Measurements from ENCODE around the gene DDX1. TPM values are rescaled to one million over a fixed set of nuclear protein-coding genes. Genes with fewer than 3 reads are reported as not detected.

The DDX1 gene
- polyA plus RNA-seq, 3 donors, result 14.1 to 35.4 (median 30.1) TPM

GRCh38 chr2:15594291-15595256 is 2.9 kb downstream of the DDX1 start:
- H3K27me3 Mint-ChIP-seq (ENCODE audit: low read depth in 3 of 3), result peaks cover 0 to 2% (median 0%) of the 10 kb centered on the region in 3 donors
- no peak for DNase-seq
- intact Hi-C loops (cut with micrococcal nuclease), result no loop called here
- Histone ChIP-seq H3K9me3 (replicated peaks in 1 of 2; ENCODE audit: control insufficient read depth in 1 of 2, insufficient read depth in 1 of 2, low read length in 2 of 2) (no peaks in the 10 kb centered on the region), H3K9ac (ENCODE audit: insufficient read depth, low read length, poor library complexity, severe bottlenecking) (no peak overlapping the region), H3K79me2 (ENCODE audit: insufficient read depth, low read length) (peaks cover 33% of the 10 kb centered on the region), H3K4me2 (replicated peaks; ENCODE audit: extremely low read depth, low read length, poor library complexity, severe bottlenecking) (no peak overlapping the region), H3K36me3 (replicated peaks in 1 of 2; ENCODE audit: control insufficient read depth in 1 of 2, insufficient read depth in 2 of 2, low read length in 2 of 2) (peaks cover 45 to 49% of the 10 kb centered on the region in 2 donors), H4K20me1 (ENCODE audit: insufficient read depth, low read length) (peaks cover 15% of the 10 kb centered on the region), H3K27ac (ENCODE audit: low read depth in 1 of 2, low read length in 2 of 2) (no peak overlapping the region), H3K4me1 (ENCODE audit: control insufficient read depth in 1 of 2, insufficient read depth in 2 of 2, low read length in 2 of 2) (peaks cover 17 to 22% of the 10 kb centered on the region in 2 donors), H3K4me3 (replicated peaks in 1 of 3; ENCODE audit: low read depth in 2 of 3, low read length in 3 of 3) (no peak overlapping the region), H3K27me3 (ENCODE audit: control insufficient read depth in 2 of 2, insufficient read depth in 2 of 2, low read length in 2 of 2) (no peaks in the 10 kb centered on the region), H2AFZ (ENCODE audit: insufficient read depth, low read depth, low read length, poor library complexity, severe bottlenecking) (no peak overlapping the region)
- peaks cover 25% of the 10 kb centered on the region for H3K4me1 Mint-ChIP-seq
- no peak overlapping the region for H3K4me3 Mint-ChIP-seq
- 60% methylated on average over 1 of the region's 5 CpGs for WGBS (ENCODE audit: insufficient coverage)
- H3K36me3 Mint-ChIP-seq, result peaks cover 37 to 47% of the 10 kb centered on the region in 2 donors
- TF ChIP-seq, protein P1, sequence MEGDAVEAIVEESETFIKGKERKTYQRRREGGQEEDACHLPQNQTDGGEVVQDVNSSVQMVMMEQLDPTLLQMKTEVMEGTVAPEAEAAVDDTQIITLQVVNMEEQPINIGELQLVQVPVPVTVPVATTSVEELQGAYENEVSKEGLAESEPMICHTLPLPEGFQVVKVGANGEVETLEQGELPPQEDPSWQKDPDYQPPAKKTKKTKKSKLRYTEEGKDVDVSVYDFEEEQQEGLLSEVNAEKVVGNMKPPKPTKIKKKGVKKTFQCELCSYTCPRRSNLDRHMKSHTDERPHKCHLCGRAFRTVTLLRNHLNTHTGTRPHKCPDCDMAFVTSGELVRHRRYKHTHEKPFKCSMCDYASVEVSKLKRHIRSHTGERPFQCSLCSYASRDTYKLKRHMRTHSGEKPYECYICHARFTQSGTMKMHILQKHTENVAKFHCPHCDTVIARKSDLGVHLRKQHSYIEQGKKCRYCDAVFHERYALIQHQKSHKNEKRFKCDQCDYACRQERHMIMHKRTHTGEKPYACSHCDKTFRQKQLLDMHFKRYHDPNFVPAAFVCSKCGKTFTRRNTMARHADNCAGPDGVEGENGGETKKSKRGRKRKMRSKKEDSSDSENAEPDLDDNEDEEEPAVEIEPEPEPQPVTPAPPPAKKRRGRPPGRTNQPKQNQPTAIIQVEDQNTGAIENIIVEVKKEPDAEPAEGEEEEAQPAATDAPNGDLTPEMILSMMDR (IDR thresholded peaks at IDR 0.05), result no peak
- H3K27ac Mint-ChIP-seq, result no peak overlapping the region
- H3K9me3 Mint-ChIP-seq, result no peaks in the 10 kb centered on the region

DNA sequence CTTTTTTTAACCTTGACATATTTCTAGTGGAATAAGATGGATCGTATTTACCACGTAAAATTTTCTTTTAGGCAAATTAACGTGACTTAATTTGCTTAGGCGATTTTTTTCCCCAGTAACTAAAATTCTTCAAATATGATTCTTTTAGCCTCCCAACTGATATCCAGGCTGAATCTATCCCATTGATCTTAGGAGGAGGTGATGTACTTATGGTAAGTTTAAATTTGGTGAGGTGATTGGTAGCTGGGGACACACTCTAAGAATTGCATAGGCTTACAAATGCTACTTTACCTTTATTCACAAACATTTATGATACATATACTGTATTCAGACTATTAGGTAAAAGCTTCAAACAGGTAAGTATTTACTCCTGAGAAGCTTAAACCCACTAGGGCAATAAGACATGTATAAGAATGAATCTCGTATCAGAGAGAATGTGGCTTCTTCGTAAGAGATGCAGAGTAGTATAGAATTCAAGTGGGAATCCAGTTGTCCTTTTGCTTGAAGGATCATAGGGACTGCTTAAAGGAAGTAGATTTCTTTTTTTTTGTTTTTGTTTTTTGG is 3.8 kb downstream of the DDX1 start:
- Mint-ChIP-seq H3K27me3 (ENCODE audit: low read depth in 3 of 3) (no peaks in the 10 kb centered on the region), H3K9me3 (no peaks in the 10 kb centered on the region), H3K4me1 (peaks cover 25% of the 10 kb centered on the region), H3K36me3 (peaks cover 45 to 54% of the 10 kb centered on the region in 2 donors), H3K27ac (no peak overlapping the region), H3K4me3 (no peak overlapping the region)
- intact Hi-C loops (cut with micrococcal nuclease), result no loop called here
- DNase-seq, result no peak
- Histone ChIP-seq H3K27me3 (ENCODE audit: control insufficient read depth in 2 of 2, insufficient read depth in 2 of 2, low read length in 2 of 2) (no peaks in the 10 kb centered on the region), H3K36me3 (replicated peaks in 1 of 2; ENCODE audit: control insufficient read depth in 1 of 2, insufficient read depth in 2 of 2, low read length in 2 of 2) (peaks cover 53 to 58% of the 10 kb centered on the region in 2 donors), H4K20me1 (ENCODE audit: insufficient read depth, low read length) (peaks cover 15% of the 10 kb centered on the region), H3K4me1 (ENCODE audit: control insufficient read depth in 1 of 2, insufficient read depth in 2 of 2, low read length in 2 of 2) (peaks cover 17 to 22% of the 10 kb centered on the region in 2 donors), H3K9ac (ENCODE audit: insufficient read depth, low read length, poor library complexity, severe bottlenecking) (no peak overlapping the region), H3K4me2 (replicated peaks; ENCODE audit: extremely low read depth, low read length, poor library complexity, severe bottlenecking) (no peak overlapping the region), H2AFZ (ENCODE audit: insufficient read depth, low read depth, low read length, poor library complexity, severe bottlenecking) (no peak overlapping the region), H3K79me2 (ENCODE audit: insufficient read depth, low read length) (peaks cover 33% of the 10 kb centered on the region), H3K4me3 (replicated peaks in 1 of 3; ENCODE audit: low read depth in 2 of 3, low read length in 3 of 3) (no peak overlapping the region), H3K27ac (ENCODE audit: low read depth in 1 of 2, low read length in 2 of 2) (no peak overlapping the region), H3K9me3 (replicated peaks in 1 of 2; ENCODE audit: control insufficient read depth in 1 of 2, insufficient read depth in 1 of 2, low read length in 2 of 2) (no peaks in the 10 kb centered on the region)
- TF ChIP-seq, protein P1 (IDR thresholded peaks at IDR 0.05), result no peak
- 100% methylated on average over 2 of the region's 6 CpGs for WGBS (ENCODE audit: insufficient coverage)
